ENCODE measurements around the gene SMARCAL1. TPM values are rescaled to one million over a fixed set of nuclear protein-coding genes. Genes with fewer than 3 reads are reported as not detected.
A peak's percentile ranks its signal among the peaks of the same experiment; 100 is the strongest.

Gene SMARCAL1
- total and polyA plus RNA-seq, 2 experiments from 2014 or later, result 10.3 to 17.2 TPM

- Mint-ChIP-seq H3K36me3 (ENCODE audit: low read depth) (no peaks in the 10 kb centered on the region), H3K4me1 (peaks cover 30% of the 10 kb centered on the region), H3K27me3 (ENCODE audit: insufficient read depth, low read depth, poor library complexity) (peaks cover 12% of the 10 kb centered on the region), H3K4me3 (no peak overlapping the region), H3K27ac (no peak overlapping the region), H3K9me3 (no peaks in the 10 kb centered on the region)
- Histone ChIP-seq H4K20me1 (replicated peaks; ENCODE audit: insufficient read depth) (no peaks in the 10 kb centered on the region), H3K27ac (ENCODE audit: low read depth) (no peak overlapping the region), H3K4me3 (no peak overlapping the region), H3F3A (replicated peaks; ENCODE audit: low read depth) (no peaks in the 10 kb centered on the region), H3K79me2 (replicated peaks; ENCODE audit: insufficient read depth) (no peaks in the 10 kb centered on the region), H3K4me2 (no peak overlapping the region), H3K4me1 (ENCODE audit: insufficient read depth) (peaks cover 18% of the 10 kb centered on the region; the same call in 1 of the 2 replicates), H3K9me2 (ENCODE audit: insufficient read depth) (no peaks in the 10 kb centered on the region), H2AFZ (no peak overlapping the region), H3K27me3 (ENCODE audit: insufficient read depth) (no peaks in the 10 kb centered on the region), H3K36me3 (ENCODE audit: insufficient read depth) (no peaks in the 10 kb centered on the region)
- TF ChIP-seq CTCF (conservative IDR thresholded peaks at IDR 0.05; ENCODE audit: low read depth in 2 of 2), result peak; percentile 82 to 83
- no peak for TF ChIP-seq NANOG (IDR thresholded peaks at IDR 0.05; ENCODE audit: borderline replicate concordance)
- DNase-seq (ENCODE audit: low spot score) (peak; percentile 67), ATAC-seq (peak; percentile 59)
Measured at GRCh38 chr2:216404010-216404618, 8.2 kb upstream of the SMARCAL1 start.

DNA sequence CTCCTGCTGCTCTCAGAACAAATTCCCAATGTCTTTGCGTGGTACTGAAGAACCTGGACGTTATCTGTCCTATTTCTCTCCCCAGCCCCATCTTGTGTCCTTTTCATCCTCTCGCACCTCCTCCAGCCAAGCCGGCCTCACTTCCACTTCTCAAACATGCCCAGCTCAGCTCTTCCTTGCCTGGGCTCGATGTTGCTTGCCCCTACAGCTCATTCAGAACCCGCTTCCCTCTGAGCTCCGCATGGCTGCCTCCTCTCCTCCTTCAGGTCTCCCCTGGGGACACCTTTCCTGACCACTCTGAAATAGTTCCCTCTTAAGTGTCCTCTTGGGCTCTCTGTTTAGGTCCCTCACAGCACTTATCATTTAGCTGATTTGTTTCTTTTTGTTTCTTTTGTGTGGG lies 6.7 kb upstream of the SMARCAL1 start:
- H3K36me3 ChIP-seq (ENCODE audit: insufficient read depth), result no peaks in the 10 kb centered on the region
- ATAC-seq (no peak), DNase-seq (ENCODE audit: low spot score) (no peak)
- H3K4me1 ChIP-seq (ENCODE audit: insufficient read depth), result peaks cover 15% of the 10 kb centered on the region; the same call in 1 of the 2 replicates
- no peak overlapping the region for H3K27ac ChIP-seq (ENCODE audit: low read depth)
- TF ChIP-seq ZNF462 (CRISPR knock-in tag; IDR thresholded peaks at IDR 0.05) (no peak), EZH2 (IDR thresholded peaks at IDR 0.05; ENCODE audit: low read depth, unreplicated experiment) (no peak), POLR2AphosphoS5 (IDR thresholded peaks at IDR 0.05; ENCODE audit: low read depth) (no peak), JUNB (IDR thresholded peaks at IDR 0.05; ENCODE audit: unreplicated experiment) (no peak)
- no peaks in the 10 kb centered on the region for H3F3A ChIP-seq (replicated peaks; ENCODE audit: low read depth)
- H3K79me2 ChIP-seq (replicated peaks; ENCODE audit: insufficient read depth), result no peaks in the 10 kb centered on the region
- peaks cover 12% of the 10 kb centered on the region for H3K27me3 Mint-ChIP-seq (ENCODE audit: insufficient read depth, low read depth, poor library complexity)
- H3K4me2 ChIP-seq, result no peak overlapping the region
- H3K27ac Mint-ChIP-seq, result no peak overlapping the region
- H3K9me3 Mint-ChIP-seq, result no peaks in the 10 kb centered on the region
- H3K9me2 ChIP-seq (ENCODE audit: insufficient read depth), result no peaks in the 10 kb centered on the region
- no peaks in the 10 kb centered on the region for H3K36me3 Mint-ChIP-seq (ENCODE audit: low read depth)
- H2AFZ ChIP-seq, result peak overlapping the region; percentile 74; the same call in 1 of the 2 replicates
- no peak overlapping the region for H3K4me3 Mint-ChIP-seq
- H3K4me1 Mint-ChIP-seq, result peaks cover 30% of the 10 kb centered on the region
- no peaks in the 10 kb centered on the region for H4K20me1 ChIP-seq (replicated peaks; ENCODE audit: insufficient read depth)
- no peak overlapping the region for H3K4me3 ChIP-seq
- H3K27me3 ChIP-seq (ENCODE audit: insufficient read depth), result no peaks in the 10 kb centered on the region; the same call in 1 of the 2 replicates

Measured in GM23338 (cell line).